ENCODE data around the gene MZT2A.
"Not testable (repeated sequence)": the region's sequence is repeated elsewhere in the genome, so short reads cannot be mapped to it uniquely, and the experiment has no call there.

MZT2A gene

GRCh38 chr2:131488306-131489205 is 3.6 kb downstream of the MZT2A start:
- no peak overlapping the region for H3K27ac Mint-ChIP-seq
- no peak for TF ChIP-seq CTCF (IDR thresholded peaks at IDR 0.05; ENCODE audit: unreplicated experiment in 3 of 3)
- H3K27me3 Mint-ChIP-seq (ENCODE audit: low read depth) = no peaks in the 10 kb centered on the region
- H3K4me3 Mint-ChIP-seq = peak overlapping the region in 1 of 3 experiments; percentile 20
- peaks cover 9% of the 10 kb centered on the region for H3K4me1 Mint-ChIP-seq
- no peaks in the 10 kb centered on the region for H3K9me3 Mint-ChIP-seq
- no peaks in the 10 kb centered on the region for H3K36me3 Mint-ChIP-seq (ENCODE audit: low read depth)

- not testable (repeated sequence) for H3K9me3 Mint-ChIP-seq, H3K4me1 Mint-ChIP-seq
These were observed 5.8 kb downstream of the MZT2A start for GRCh38 chr2:131486201-131486902.

DNA sequence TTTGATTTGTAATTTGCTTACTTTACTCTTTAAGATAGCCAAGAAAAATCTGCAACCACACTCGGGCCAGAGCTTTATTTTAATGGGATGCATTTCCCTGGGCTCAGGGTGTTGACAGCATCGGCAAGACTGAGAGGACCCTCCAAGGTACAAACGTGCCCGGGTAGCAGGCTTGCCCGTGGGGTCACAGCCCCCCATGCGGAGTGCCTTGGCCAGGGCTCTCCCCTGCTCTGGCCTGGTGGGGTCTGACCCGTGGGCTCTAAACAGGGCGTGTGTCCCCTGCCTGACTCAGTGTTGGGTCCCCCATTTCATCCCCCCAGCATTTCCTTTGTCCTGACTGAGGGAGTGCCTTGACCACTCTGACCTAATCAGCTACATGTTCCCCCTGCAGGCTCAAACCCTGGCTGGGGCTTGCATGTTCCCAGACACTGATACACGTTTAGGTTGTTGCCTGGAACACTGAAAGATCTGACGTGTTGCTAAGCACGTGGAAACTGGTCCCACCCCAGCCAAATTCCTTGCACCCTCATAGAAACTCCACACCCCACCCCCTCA is 7.2 kb downstream of the MZT2A start:
- not testable (repeated sequence) for H3K27me3 Mint-ChIP-seq (ENCODE audit: low read depth); H3K27ac Mint-ChIP-seq; H3K4me1 Mint-ChIP-seq; H3K36me3 Mint-ChIP-seq (ENCODE audit: low read depth); H3K4me3 Mint-ChIP-seq; H3K9me3 Mint-ChIP-seq

More at GRCh38 chr2:131486201-131486902, 5.8 kb downstream of the MZT2A start:
- H3K36me3 Mint-ChIP-seq (ENCODE audit: low read depth); H3K27me3 Mint-ChIP-seq (ENCODE audit: low read depth); H3K4me3 Mint-ChIP-seq; H3K27ac Mint-ChIP-seq: not testable (repeated sequence)

DNA sequence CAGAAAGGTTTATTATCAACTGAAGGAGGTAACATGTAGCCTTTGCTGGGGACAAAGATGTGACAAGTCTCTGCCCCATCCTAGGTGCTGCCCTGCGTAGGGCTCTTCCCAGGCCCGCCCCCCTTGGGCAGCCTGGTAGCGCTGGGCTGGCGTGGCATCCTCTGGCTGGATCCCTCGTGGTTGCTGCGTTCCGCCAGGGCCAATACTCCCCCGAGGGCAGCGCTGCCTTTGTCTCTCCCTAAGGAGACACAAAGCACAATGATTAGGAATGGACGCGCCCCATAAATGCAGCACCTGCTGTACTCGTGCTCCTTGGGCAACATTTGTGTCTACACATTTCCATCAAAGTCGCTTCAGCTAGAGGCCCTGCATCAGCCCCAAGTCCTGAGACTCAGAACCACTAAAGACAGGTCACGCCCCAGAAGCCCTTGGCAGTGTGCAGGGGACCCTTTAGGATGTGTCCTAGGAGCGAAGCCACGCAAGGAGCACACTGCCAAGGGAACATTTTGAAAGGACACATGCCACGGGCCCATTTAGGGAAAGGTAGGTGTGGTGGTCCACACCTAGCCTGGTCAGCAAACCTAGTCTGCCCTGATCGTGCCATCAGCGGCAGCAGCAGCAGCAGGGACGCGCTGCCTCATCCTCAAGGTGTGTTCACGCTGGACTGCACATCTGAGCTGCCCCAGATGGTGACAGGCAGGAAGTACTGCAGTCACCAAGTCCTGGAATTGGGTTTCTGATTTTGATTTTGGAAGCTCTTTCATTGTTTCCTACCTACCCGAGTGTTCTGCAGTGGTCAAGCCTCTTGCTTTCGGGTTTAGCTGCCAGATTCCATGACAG is 8.0 kb downstream of the MZT2A start:
- H3K4me3 Mint-ChIP-seq; H3K27ac Mint-ChIP-seq; H3K36me3 Mint-ChIP-seq (ENCODE audit: low read depth); H3K9me3 Mint-ChIP-seq; H3K27me3 Mint-ChIP-seq (ENCODE audit: low read depth); H3K4me1 Mint-ChIP-seq: not testable (repeated sequence)

DNA sequence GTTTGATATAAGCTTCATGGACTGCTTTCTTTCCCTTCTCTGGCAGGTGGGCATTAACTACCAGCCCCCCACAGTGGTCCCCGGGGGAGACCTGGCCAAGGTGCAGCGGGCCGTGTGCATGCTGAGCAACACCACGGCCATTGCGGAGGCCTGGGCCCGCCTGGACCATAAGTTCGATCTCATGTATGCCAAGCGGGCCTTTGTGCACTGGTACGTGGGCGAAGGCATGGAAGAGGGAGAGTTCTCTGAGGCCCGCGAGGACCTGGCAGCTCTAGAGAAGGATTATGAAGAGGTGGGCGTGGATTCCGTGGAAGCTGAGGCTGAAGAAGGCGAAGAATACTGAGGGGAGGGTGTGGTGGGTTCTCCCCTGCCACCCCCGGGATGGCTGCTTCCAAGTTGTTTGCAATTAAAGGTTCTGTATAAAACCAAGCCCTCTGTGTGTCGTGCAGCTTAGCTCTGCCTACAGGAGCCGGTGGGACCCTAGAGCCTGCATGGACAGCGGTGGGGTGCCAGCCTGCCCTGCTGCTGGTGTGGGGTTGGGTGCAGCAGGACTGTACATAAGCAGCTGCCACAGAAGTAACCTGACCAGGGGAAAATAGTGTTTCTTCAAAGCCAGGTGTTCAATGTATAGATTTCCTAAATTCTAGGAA is 9.6 kb downstream of the MZT2A start:
- not testable (repeated sequence) for H3K4me1 Mint-ChIP-seq; H3K36me3 Mint-ChIP-seq (ENCODE audit: low read depth); H3K9me3 Mint-ChIP-seq; H3K27ac Mint-ChIP-seq; H3K27me3 Mint-ChIP-seq (ENCODE audit: low read depth); H3K4me3 Mint-ChIP-seq

- H3K27me3 Mint-ChIP-seq (ENCODE audit: low read depth); H3K4me1 Mint-ChIP-seq; H3K4me3 Mint-ChIP-seq; H3K27ac Mint-ChIP-seq; H3K9me3 Mint-ChIP-seq: not testable (repeated sequence)
- H3K36me3 Mint-ChIP-seq (ENCODE audit: low read depth) = peaks cover 10% of the 10 kb centered on the region
These were observed 11.8 kb downstream of the MZT2A start for GRCh38 chr2:131480351-131480750.

GRCh38 chr2:131478850-131479461 is 13.2 kb downstream of the MZT2A start:
- not testable (repeated sequence) for H3K4me3 Mint-ChIP-seq; H3K9me3 Mint-ChIP-seq; H3K27me3 Mint-ChIP-seq (ENCODE audit: low read depth); H3K4me1 Mint-ChIP-seq
- Mint-ChIP-seq H3K36me3 (ENCODE audit: low read depth) (peaks cover 10% of the 10 kb centered on the region), H3K27ac (peak overlapping the region in 1 of 3 experiments; percentile 25)

DNA sequence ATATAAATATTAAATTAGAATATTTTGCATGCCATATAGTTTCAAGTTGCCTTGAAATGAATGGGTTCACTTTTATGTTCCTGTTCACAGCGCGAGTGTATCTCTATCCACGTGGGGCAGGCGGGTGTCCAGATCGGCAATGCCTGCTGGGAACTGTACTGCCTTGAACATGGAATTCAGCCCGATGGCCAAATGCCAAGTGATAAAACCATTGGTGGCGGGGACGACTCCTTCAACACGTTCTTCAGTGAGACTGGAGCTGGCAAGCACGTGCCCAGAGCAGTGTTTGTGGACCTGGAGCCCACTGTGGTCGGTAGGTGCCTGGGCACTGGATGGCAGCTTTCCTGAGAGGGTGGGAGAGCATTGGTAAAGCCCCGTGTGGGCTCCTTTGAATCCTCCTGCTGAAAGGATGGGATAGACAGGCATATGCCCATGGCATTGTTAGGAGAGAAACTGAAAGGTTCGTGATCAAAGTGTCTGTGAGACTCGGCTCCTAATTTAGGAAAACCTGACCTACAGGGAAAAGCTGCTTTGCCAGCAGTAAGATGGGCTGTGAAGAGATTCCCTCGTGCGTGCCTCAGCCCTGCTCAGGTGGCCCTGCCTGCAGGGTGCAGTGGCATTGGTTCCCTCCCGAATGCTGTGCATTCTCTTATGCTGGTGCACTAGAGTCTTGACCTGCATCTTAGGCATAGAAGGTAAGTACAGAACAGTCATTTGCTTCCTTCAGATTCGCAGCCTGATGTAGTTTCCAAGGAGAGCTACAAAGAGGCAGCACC is 13.9 kb downstream of the MZT2A start:
- not testable (repeated sequence) for H3K4me1 Mint-ChIP-seq; H3K4me3 Mint-ChIP-seq; H3K27me3 Mint-ChIP-seq (ENCODE audit: low read depth); H3K27ac Mint-ChIP-seq; H3K9me3 Mint-ChIP-seq
- H3K36me3 Mint-ChIP-seq (ENCODE audit: low read depth) = peaks cover 10% of the 10 kb centered on the region

- H3K4me3 Mint-ChIP-seq; H3K4me1 Mint-ChIP-seq; H3K27ac Mint-ChIP-seq; H3K27me3 Mint-ChIP-seq (ENCODE audit: low read depth); H3K36me3 Mint-ChIP-seq (ENCODE audit: low read depth); H3K9me3 Mint-ChIP-seq: not testable (repeated sequence)
These were observed 15.0 kb downstream of the MZT2A start for GRCh38 chr2:131477227-131477626.

DNA sequence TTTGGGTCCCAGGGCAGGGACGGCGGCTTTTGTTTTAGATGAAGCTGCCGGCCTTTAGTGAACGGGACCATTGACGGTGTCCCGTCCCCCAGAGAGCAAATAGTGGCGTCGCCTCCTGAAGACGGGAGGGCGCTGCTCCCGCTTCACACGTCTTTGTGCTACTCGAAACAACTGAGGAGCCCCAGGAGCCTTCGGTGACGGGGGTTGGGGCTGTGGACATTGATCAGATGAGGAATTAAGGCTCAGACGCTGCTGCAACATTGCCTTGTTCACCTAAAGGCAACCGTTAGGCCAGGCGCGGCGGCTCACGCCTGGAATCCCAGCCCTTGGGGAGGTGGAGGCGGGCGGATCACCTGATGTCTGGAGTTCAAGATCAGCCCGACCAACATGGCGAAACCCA is 15.8 kb downstream of the MZT2A start:
- not testable (repeated sequence) for H3K4me3 Mint-ChIP-seq; H3K27ac Mint-ChIP-seq; H3K36me3 Mint-ChIP-seq (ENCODE audit: low read depth); H3K4me1 Mint-ChIP-seq; H3K9me3 Mint-ChIP-seq; H3K27me3 Mint-ChIP-seq (ENCODE audit: low read depth)

All from nephron (organoid).